Astrocyte (in vitro differentiated cells and primary cell): Measurements from ENCODE around the gene AUTS2. TPM values are rescaled to one million over a fixed set of nuclear protein-coding genes. Genes with fewer than 3 reads are reported as not detected.

Source experiments
- DNase-seq: peaks from one replicate; pipeline ENCODE4 v3.0.0-alpha.2; 2010; ENCODE audit warnings: low read depth
- FAIRE-seq: peaks from 2 replicates; lab custom pipeline; 2011; peaks lifted over from hg19 to GRCh38; lab: Jason Lieb, UNC
- H2AFZ ChIP-seq: 2 replicates; pipeline ENCODE4 v1.6.0; 2012; ENCODE audit warnings: low read depth, low read length, inconsistent platforms
- H3K27ac ChIP-seq: 2 replicates; pipeline ENCODE4 v1.5.1; 2011; ENCODE audit warnings: low read depth, low read length, inconsistent platforms
- H3K27me3 ChIP-seq: 2 replicates; pipeline ENCODE4 v1.6.0; 2011; ENCODE audit warnings: low read length, inconsistent platforms; ENCODE audit not compliant: insufficient read depth
- H3K36me3 ChIP-seq: 2 replicates; pipeline ENCODE4 v1.5.1; 2011; ENCODE audit warnings: low read length, inconsistent platforms; ENCODE audit not compliant: insufficient read depth
- H3K4me1 ChIP-seq: 2 replicates; pipeline ENCODE4 v1.5.1; 2011; ENCODE audit warnings: low read length, inconsistent platforms; ENCODE audit not compliant: insufficient read depth
- H3K4me2 ChIP-seq: 2 replicates; pipeline ENCODE4 v1.6.0; 2012; ENCODE audit warnings: low read length, inconsistent platforms
- H3K4me3 ChIP-seq: 2 replicates; pipeline ENCODE4 v1.5.1; 2011; ENCODE audit warnings: low read depth, mild to moderate bottlenecking, low read length, inconsistent platforms; ENCODE audit not compliant: insufficient read depth
- H3K79me2 ChIP-seq: 2 replicates; pipeline ENCODE4 v1.6.0; 2012; ENCODE audit warnings: mild to moderate bottlenecking, low read length, inconsistent platforms; ENCODE audit not compliant: insufficient read depth
- H3K9ac ChIP-seq: 2 replicates; pipeline ENCODE4 v1.6.0; 2012; ENCODE audit warnings: mild to moderate bottlenecking, low read length, inconsistent platforms
- H3K9me3 ChIP-seq: 2 replicates; pipeline ENCODE4 v1.5.1; 2012; ENCODE audit warnings: low read depth, mild to moderate bottlenecking, low read length, inconsistent platforms; ENCODE audit not compliant: insufficient read depth
- H4K20me1 ChIP-seq: 2 replicates; pipeline ENCODE4 v1.6.0; 2012; ENCODE audit warnings: low read length, inconsistent platforms; ENCODE audit not compliant: insufficient read depth
- H3K27ac Mint-ChIP-seq: one replicate; pipeline ENCODE4 v1.8.0; 2021; ENCODE audit warnings: mild to moderate bottlenecking, mixed read lengths; ENCODE audit not compliant: unreplicated experiment
- H3K27me3 Mint-ChIP-seq: one replicate; pipeline ENCODE4 v1.8.0; 2021; ENCODE audit warnings: low read depth, mixed read lengths; ENCODE audit not compliant: unreplicated experiment
- H3K36me3 Mint-ChIP-seq: one replicate; pipeline ENCODE4 v1.8.0; 2021; ENCODE audit warnings: low read depth, mixed read lengths; ENCODE audit not compliant: unreplicated experiment
- H3K4me1 Mint-ChIP-seq: one replicate; pipeline ENCODE4 v1.8.0; 2021; ENCODE audit warnings: low read depth, mixed read lengths; ENCODE audit not compliant: unreplicated experiment
- H3K4me3 Mint-ChIP-seq: one replicate; pipeline ENCODE4 v1.8.0; 2021; ENCODE audit warnings: mild to moderate bottlenecking, moderate library complexity, mixed read lengths; ENCODE audit not compliant: unreplicated experiment
- H3K9me3 Mint-ChIP-seq: one replicate; pipeline ENCODE4 v1.8.0; 2021; ENCODE audit warnings: mild to moderate bottlenecking, mixed read lengths; ENCODE audit not compliant: unreplicated experiment
- CTCF ChIP-seq: IDR thresholded peaks from 2 replicates; pipeline ENCODE4 v1.5.1; 2011; ENCODE audit warnings: low read depth, mild to moderate bottlenecking, inconsistent platforms, low read length, moderate library complexity; ENCODE audit not compliant: insufficient read depth
- EZH2 ChIP-seq: IDR thresholded peaks from 2 replicates; pipeline ENCODE4 v1.6.1; 2012; ENCODE audit warnings: mild to moderate bottlenecking, low read length, inconsistent platforms; ENCODE audit not compliant: insufficient read depth
- total RNA-seq: library from RNA; stranded (reverse); gene quantifications from 2 replicates; pipeline ENCODE4 v1.2.1, GENCODE V29; 2021

Gene AUTS2
- total RNA-seq, 1 donor from 2014 or later: 73.2 TPM

- Histone ChIP-seq H3K9me3 (no peaks in the 10 kb centered on the region), H3K4me2 (peak overlapping the region; percentile 74), H3K36me3 (no peaks in the 10 kb centered on the region), H3K79me2 (no peaks in the 10 kb centered on the region), H3K27me3 (no peaks in the 10 kb centered on the region), H2AFZ (no peak overlapping the region), H4K20me1 (no peaks in the 10 kb centered on the region), H3K9ac (no peak overlapping the region), H3K4me3 (peak overlapping the region; percentile 7), H3K4me1 (peaks cover 20% of the 10 kb centered on the region), H3K27ac (no peak overlapping the region)
- Mint-ChIP-seq H3K27ac (no peak overlapping the region), H3K36me3 (no peaks in the 10 kb centered on the region), H3K27me3 (no peaks in the 10 kb centered on the region), H3K4me3 (no peak overlapping the region), H3K9me3 (no peaks in the 10 kb centered on the region), H3K4me1 (peaks cover 18% of the 10 kb centered on the region)
- peak; percentile 94 for DNase-seq
- no peak for FAIRE-seq
- no peak for TF ChIP-seq CTCF
- no peak for TF ChIP-seq EZH2
Measured at GRCh38 chr7:70092314-70093204, 494.3 kb downstream of the AUTS2 start.

- H3K4me1 Mint-ChIP-seq: peaks cover 18% of the 10 kb centered on the region
- peak overlapping the region; percentile 74 for H3K4me2 ChIP-seq
- no peaks in the 10 kb centered on the region for H3K36me3 Mint-ChIP-seq
- no peaks in the 10 kb centered on the region for H3K27me3 Mint-ChIP-seq
- no peaks in the 10 kb centered on the region for H3K79me2 ChIP-seq
- no peaks in the 10 kb centered on the region for H3K9me3 Mint-ChIP-seq
- no peak overlapping the region for H3K27ac ChIP-seq
- H3K36me3 ChIP-seq: no peaks in the 10 kb centered on the region
- H3K4me1 ChIP-seq: peaks cover 22% of the 10 kb centered on the region
- no peaks in the 10 kb centered on the region for H3K27me3 ChIP-seq
- H3K4me3 ChIP-seq: no peak overlapping the region
- H2AFZ ChIP-seq: no peak overlapping the region
- TF ChIP-seq CTCF (no peak), EZH2 (no peak)
- FAIRE-seq (no peak), DNase-seq (peak; percentile 65)
- no peaks in the 10 kb centered on the region for H3K9me3 ChIP-seq
- H3K9ac ChIP-seq: no peak overlapping the region
- H3K27ac Mint-ChIP-seq: no peak overlapping the region
- no peak overlapping the region for H3K4me3 Mint-ChIP-seq
- no peaks in the 10 kb centered on the region for H4K20me1 ChIP-seq
Measured at GRCh38 chr7:70093205-70093904, 495.1 kb downstream of the AUTS2 start.
